K562 (cell line): ENCODE data around the gene NOPCHAP1. TPM values are rescaled to one million over a fixed set of nuclear protein-coding genes. Genes with fewer than 3 reads are reported as not detected.

ENCODE experiments used
- ATAC-seq: fragments of 200-7000 bp; cut with Tn5 transposase; 3 replicates; pipeline ENCODE4 v1.9.1; 2020; ENCODE audit warnings: moderate library complexity
- BruUV-seq: library from RNA; stranded (reverse); fragments of 400-500 nt; replicated peaks from 2 replicates; lab custom pipeline; 2021; lab: Mats Ljungman, UMichigan
- CTCF ChIA-PET: fragments of 300-600 bp; formaldehyde crosslinking; extraction: SDS; loops from one replicate; lab custom pipeline; 2021; ENCODE audit warnings: low intra/inter-chr PET ratio; lab: Yijun Ruan, JAX
- POLR2A ChIA-PET: fragments of 300-600, 350-650 bp; sonication (Branson Sonifier 250); formaldehyde crosslinking; extraction: SDS; loops from one replicate; lab custom pipeline; 2021; ENCODE audit warnings: antibody characterized with exemption, inconsistent platforms; lab: Yijun Ruan, JAX
- DNase-seq, 4 experiments: peaks; one replicate each; pipeline versions ENCODE4 v3.0.0 to v3.0.0-alpha.2; 2011 to 2018; ENCODE audit warnings: low spot score in 3 of 4, mixed read lengths in 3 of 4; ENCODE audit errors: extremely low read depth in 1 of 4
- FAIRE-seq: peaks from 2 replicates; lab custom pipeline; 2011; peaks lifted over from hg19 to GRCh38; lab: Jason Lieb, UNC
- H2AFZ ChIP-seq: 2 replicates; pipeline ENCODE4 v1.6.0; 2011; ENCODE audit warnings: low read depth, low read length, control low read depth, inconsistent platforms
- H3K27ac ChIP-seq: fragments of 200-600 bp; 3 replicates; pipeline ENCODE4 v1.8.0; 2011; ENCODE audit warnings: low read depth, mild to moderate bottlenecking, control low read depth, inconsistent platforms, low read length, moderate library complexity, mixed read lengths; ENCODE audit errors: extremely low read depth
- H3K27me3 ChIP-seq, 2 experiments: fragments of 300-600 bp in 1 of 2; 2 replicates in 1 of 2; 3 replicates in 1 of 2; pipeline versions ENCODE4 v1.6.0 to v1.8.0; 2011; ENCODE audit warnings: inconsistent platforms in 2 of 2, low read length in 2 of 2, mild to moderate bottlenecking in 1 of 2, mixed read lengths in 1 of 2, moderate library complexity in 1 of 2; ENCODE audit not compliant: control insufficient read depth in 2 of 2, insufficient read depth in 2 of 2
- H3K36me3 ChIP-seq: fragments of 300-600 bp; 3 replicates; pipeline ENCODE4 v1.8.0; 2011; ENCODE audit warnings: mild to moderate bottlenecking, low read length, inconsistent platforms; ENCODE audit not compliant: control insufficient read depth, insufficient read depth
- H3K4me1 ChIP-seq, 2 experiments: fragments of 200-600 bp in 1 of 2; replicated peaks in 1 of 2; 2 replicates in 1 of 2; 3 replicates in 1 of 2; pipeline versions ENCODE4 v1.5.1 to v1.8.0; 2011; ENCODE audit warnings: inconsistent platforms in 2 of 2, low read length in 2 of 2, mild to moderate bottlenecking in 1 of 2, mixed read lengths in 1 of 2, moderate library complexity in 1 of 2; ENCODE audit not compliant: control insufficient read depth in 2 of 2, insufficient read depth in 2 of 2
- H3K4me2 ChIP-seq: 2 replicates; pipeline ENCODE4 v1.6.1; 2011; ENCODE audit warnings: low read length, control low read depth, inconsistent platforms, mixed read lengths; ENCODE audit not compliant: insufficient read depth
- H3K4me3 ChIP-seq: fragments of 200-600 bp; sonication (generic), shearing (Covaris generic); 2 replicates; pipeline ENCODE4 v1.5.1; 2016; ENCODE audit warnings: control low read depth, inconsistent platforms
- H3K79me2 ChIP-seq: fragments of 200-600 bp; 3 replicates; pipeline ENCODE4 v1.8.0; 2011; ENCODE audit warnings: low read length, inconsistent platforms; ENCODE audit not compliant: control insufficient read depth, insufficient read depth
- H3K9ac ChIP-seq, 2 experiments: 2 replicates each; pipeline versions ENCODE4 v1.6.0 to v1.6.1; 2011; ENCODE audit warnings: low read depth in 2 of 2, low read length in 2 of 2, control low read depth in 1 of 2, inconsistent platforms in 1 of 2, mild to moderate bottlenecking in 1 of 2, mixed read lengths in 1 of 2; ENCODE audit not compliant: insufficient read depth in 1 of 2
- H3K9me1 ChIP-seq: one replicate; pipeline ENCODE4 v1.6.0; 2011; ENCODE audit warnings: inconsistent platforms, mild to moderate bottlenecking, low read length, moderate library complexity; ENCODE audit not compliant: control insufficient read depth, insufficient read depth
- H3K9me3 ChIP-seq: replicated peaks from 2 replicates; pipeline ENCODE4 v1.5.1; 2011; ENCODE audit warnings: low read depth, low read length, inconsistent platforms; ENCODE audit not compliant: control insufficient read depth, insufficient read depth
- H4K20me1 ChIP-seq: replicated peaks from 2 replicates; pipeline ENCODE4 v1.6.1; 2011; ENCODE audit warnings: low read length, inconsistent platforms, mixed read lengths; ENCODE audit not compliant: control insufficient read depth, insufficient read depth
- BCOR ChIP-seq: fragments of 450-650 bp; IDR thresholded peaks from 2 replicates; pipeline ENCODE4 v1.6.1; 2016
- CHCHD3 ChIP-seq: fragments of 250-450 bp; sonication (Bioruptor Pico); IDR thresholded peaks from 2 replicates; pipeline ENCODE4 v2.1.2; 2022; ENCODE audit warnings: mild to moderate bottlenecking
- CREB1 ChIP-seq, 2 experiments: sonication (generic) in 1 of 2; formaldehyde crosslinking in 1 of 2; IDR thresholded peaks; 2 replicates each; pipeline versions ENCODE4 v1.6.1 to v1.8.0; 2012 to 2022; ENCODE audit warnings: inconsistent platforms in 1 of 2, mild to moderate bottlenecking in 1 of 2, missing genetic modification reagents in 1 of 2, moderate library complexity in 1 of 2
- JUN ChIP-seq, 2 experiments: sonication (generic) in 1 of 2; formaldehyde crosslinking in 1 of 2; IDR thresholded peaks; 2 replicates each; pipeline versions ENCODE4 v1.6.1 to v1.8.0; 2012 to 2022; ENCODE audit warnings: borderline replicate concordance in 2 of 2, mild to moderate bottlenecking in 2 of 2, improper control_type of control experiment in 1 of 2, low read depth in 1 of 2, low read length in 1 of 2, missing genetic modification reagents in 1 of 2
- KAT2B ChIP-seq: IDR thresholded peaks from one replicate; pipeline ENCODE4 v1.6.1; 2012; ENCODE audit warnings: low read depth, mild to moderate bottlenecking, control low read depth, inconsistent platforms, low read length, moderate library complexity
- PBX2 ChIP-seq, 2 experiments: IDR thresholded peaks in 1 of 2; conservative IDR thresholded peaks in 1 of 2; 2 replicates each; pipeline ENCODE4 v1.6.1; 2016; ENCODE audit warnings: low read depth in 2 of 2, mild to moderate bottlenecking in 1 of 2, missing compliant biosample characterization in 1 of 2, missing genetic modification characterization in 1 of 2, moderate library complexity in 1 of 2
- PKNOX1 ChIP-seq: fragments of 450-650 bp; IDR thresholded peaks from 2 replicates; pipeline ENCODE4 v1.6.1; 2016
- POLR2H ChIP-seq: IDR thresholded peaks from 2 replicates; pipeline ENCODE4 v1.6.1; 2016; ENCODE audit warnings: missing genetic modification characterization, low read depth, mild to moderate bottlenecking, control low read depth, missing compliant biosample characterization, moderate library complexity
- SREBF1 ChIP-seq: fragments of 150-350 bp; IDR thresholded peaks from 2 replicates; pipeline ENCODE4 v1.6.1; 2014; ENCODE audit warnings: antibody characterized with exemption, low read depth, low read length, borderline replicate concordance
- WGBS: fragments of 100-300 bp; shearing (Covaris generic); methylation state at CpG from one replicate; pipeline ENCODE4 v1.1.6; 2016; ENCODE audit warnings: low coverage, mixed read lengths; ENCODE audit not compliant: insufficient coverage; ENCODE audit errors: missing lambda C conversion rate; 5-methylcytosine and 5-hydroxymethylcytosine counted together
- in situ Hi-C: fragments of 300-500 bp; cut with MboI; formaldehyde crosslinking; loops from 4 replicates; pipeline ENCODE4 v1.15.0; 2018; ENCODE audit warnings: inconsistent platforms, mixed read lengths
- intact Hi-C: fragments of 100-400 bp; cut with micrococcal nuclease; formaldehyde crosslinking; loops from 2 replicates; pipeline ENCODE4 v1.14.2; 2022
- polyA plus RNA-seq, 8 experiments: library from polyadenylated mRNA; depleted of rRNA in 4 of 8; stranded (reverse) in 5 of 8; unstranded in 3 of 8; fragments of >200 nt; fragmentation: Nextera tagmentation in 2 of 8; fragmentation: Illumina TruSeq in 1 of 8; extraction: Ambion mirVana in 2 of 8; extraction: Trizol in 1 of 8; gene quantifications; 2 replicates each; pipeline versions ENCODE4 v1.2.1 to v1.2.3, GENCODE V29; 2011 to 2014; ENCODE audit warnings: inconsistent platforms in 1 of 8, missing spikeins in 1 of 8
- total RNA-seq, 7 experiments: library from RNA; depleted of rRNA in 6 of 7; stranded (reverse); fragments of >200 nt in 6 of 7; fragmentation: Illumina TruSeq in 2 of 7; extraction: Trizol in 2 of 7; gene quantifications; 2 replicates each; pipeline versions ENCODE4 v1.2.1 to v1.2.3, GENCODE V29; 2011 to 2021; ENCODE audit warnings: low replicate concordance in 1 of 7
- TF ChIP-seq, protein P1 (sequence below): fragments of 250-450 bp; sonication (Bioruptor Pico); IDR thresholded peaks from 2 replicates; pipeline ENCODE4 v1.5.0; 2020; ENCODE audit warnings: mild to moderate bottlenecking
- TF ChIP-seq, protein P2 (sequence below): fragments of 200-800 bp; sonication (Bioruptor generic); IDR thresholded peaks from 2 replicates; pipeline ENCODE4 v1.6.1; 2017; ENCODE audit warnings: missing genetic modification characterization, missing compliant biosample characterization

NOPCHAP1 gene
- total and polyA plus RNA-seq, 9 of the 15 experiments (the other 6 are each of a cell fraction or from before 2014, with no cell fraction given), result 19.4 to 108 (median 33.4) TPM

DNA sequence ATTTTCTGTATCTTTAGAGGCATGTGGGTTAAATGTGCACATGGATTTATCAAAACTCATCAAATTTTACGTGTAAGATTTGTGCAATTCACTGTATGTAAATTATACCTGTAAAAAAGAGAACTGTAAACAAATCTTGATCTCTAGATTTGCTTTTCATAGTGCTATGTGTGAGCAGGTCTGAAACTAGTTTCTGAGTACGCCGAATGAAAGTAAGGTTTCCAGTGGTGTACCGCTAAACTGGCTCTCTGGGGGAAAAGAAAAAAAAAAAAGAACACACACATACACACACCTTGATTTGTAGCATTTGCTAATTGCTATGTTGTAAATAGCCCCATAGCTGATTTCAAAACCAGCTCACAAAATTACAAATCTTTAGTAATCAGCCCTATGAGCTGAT, 19.4 kb upstream of the NOPCHAP1 start (continued):
- TF ChIP-seq POLR2H (tag) (no peak), CHCHD3 (no peak), JUN (IDR thresholded peaks at IDR 0.05; ENCODE audit: borderline replicate concordance, low read depth, low read length) (no peak), JUN (CRISPR knock-in tag; IDR thresholded peaks at IDR 0.05; ENCODE audit: borderline replicate concordance) (no peak), SREBF1 (no peak), PKNOX1 (no peak), CREB1 (IDR thresholded peaks at IDR 0.05) (no peak), CREB1 (CRISPR knock-in tag; IDR thresholded peaks at IDR 0.05) (no peak)

DNA sequence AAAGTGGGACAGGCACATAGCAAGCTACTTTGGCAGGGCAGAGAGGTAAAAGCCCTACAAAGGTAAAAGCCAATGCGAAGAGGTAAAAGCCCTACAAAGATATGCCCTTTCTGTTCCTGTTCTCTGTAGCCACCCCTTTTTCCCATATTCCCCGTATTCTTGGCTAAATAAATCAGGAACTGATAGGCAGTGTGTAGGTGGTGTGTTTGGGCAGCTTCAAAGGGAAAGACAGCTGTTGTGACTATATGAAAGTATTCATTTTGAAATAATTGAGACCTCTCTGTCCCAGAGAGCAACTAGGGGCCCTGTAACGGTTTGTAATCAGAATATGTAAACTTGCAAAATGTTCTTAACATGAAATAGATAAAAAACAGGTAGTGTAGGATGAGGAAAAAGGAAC, 16.8 kb upstream of the NOPCHAP1 start:
- Histone ChIP-seq H3K9ac (no peak overlapping the region), H3K27ac (no peak overlapping the region), H3K9me3 (no peaks in the 10 kb centered on the region), H3K27me3 (peaks cover 7 to 12% of the 10 kb centered on the region in 2 experiments; a peak in 3 of 5 replicates), H3K4me2 (no peak overlapping the region), H4K20me1 (no peaks in the 10 kb centered on the region), H3K4me1 (no peaks in the 10 kb centered on the region), H3K36me3 (no peaks in the 10 kb centered on the region), H3K79me2 (no peaks in the 10 kb centered on the region), H2AFZ (no peak overlapping the region), H3K4me3 (no peak overlapping the region), H3K9me1 (no peaks in the 10 kb centered on the region)
- in situ Hi-C loops, result no loop called here
- POLR2A ChIA-PET, result interaction anchor here (1.7 kb wide), 1 partner anchor 10 kb away, joined by 4 read pairs; no protein-coding TSS in a partner anchor
- intact Hi-C loops, result no loop called here
- DNase-seq, result no peak
- no peak for FAIRE-seq
- no peak for ATAC-seq
- CTCF ChIA-PET, result no interaction called here
- no TSS peak for BruUV-seq
- WGBS, result 10% methylated on average over 3 of the region's 3 CpGs
- TF ChIP-seq, protein P1, sequence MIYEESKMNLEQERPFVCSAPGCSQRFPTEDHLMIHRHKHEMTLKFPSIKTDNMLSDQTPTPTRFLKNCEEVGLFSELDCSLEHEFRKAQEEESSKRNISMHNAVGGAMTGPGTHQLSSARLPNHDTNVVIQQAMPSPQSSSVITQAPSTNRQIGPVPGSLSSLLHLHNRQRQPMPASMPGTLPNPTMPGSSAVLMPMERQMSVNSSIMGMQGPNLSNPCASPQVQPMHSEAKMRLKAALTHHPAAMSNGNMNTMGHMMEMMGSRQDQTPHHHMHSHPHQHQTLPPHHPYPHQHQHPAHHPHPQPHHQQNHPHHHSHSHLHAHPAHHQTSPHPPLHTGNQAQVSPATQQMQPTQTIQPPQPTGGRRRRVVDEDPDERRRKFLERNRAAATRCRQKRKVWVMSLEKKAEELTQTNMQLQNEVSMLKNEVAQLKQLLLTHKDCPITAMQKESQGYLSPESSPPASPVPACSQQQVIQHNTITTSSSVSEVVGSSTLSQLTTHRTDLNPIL (CRISPR knock-in tag), result no peak
- TF ChIP-seq PBX2 (CRISPR knock-in tag; IDR thresholded peaks at IDR 0.05; ENCODE audit: low read depth), result no peak
- no peak for TF ChIP-seq PBX2 (tag; conservative IDR thresholded peaks at IDR 0.05; ENCODE audit: low read depth)
- no peak for TF ChIP-seq KAT2B
- no peak for TF ChIP-seq BCOR
- TF ChIP-seq, protein P2, sequence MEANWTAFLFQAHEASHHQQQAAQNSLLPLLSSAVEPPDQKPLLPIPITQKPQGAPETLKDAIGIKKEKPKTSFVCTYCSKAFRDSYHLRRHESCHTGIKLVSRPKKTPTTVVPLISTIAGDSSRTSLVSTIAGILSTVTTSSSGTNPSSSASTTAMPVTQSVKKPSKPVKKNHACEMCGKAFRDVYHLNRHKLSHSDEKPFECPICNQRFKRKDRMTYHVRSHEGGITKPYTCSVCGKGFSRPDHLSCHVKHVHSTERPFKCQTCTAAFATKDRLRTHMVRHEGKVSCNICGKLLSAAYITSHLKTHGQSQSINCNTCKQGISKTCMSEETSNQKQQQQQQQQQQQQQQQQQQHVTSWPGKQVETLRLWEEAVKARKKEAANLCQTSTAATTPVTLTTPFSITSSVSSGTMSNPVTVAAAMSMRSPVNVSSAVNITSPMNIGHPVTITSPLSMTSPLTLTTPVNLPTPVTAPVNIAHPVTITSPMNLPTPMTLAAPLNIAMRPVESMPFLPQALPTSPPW, result no peak
